ENCODE results near the gene RPS6KA4. TPM values are rescaled to one million over a fixed set of nuclear protein-coding genes. Genes with fewer than 3 reads are reported as not detected.
A peak's percentile ranks its signal among the peaks of the same experiment; 100 is the strongest.
"Not testable (repeated sequence)": the region's sequence is repeated elsewhere in the genome, so short reads cannot be mapped to it uniquely, and the experiment has no call there.

Gene RPS6KA4
- total RNA-seq, 1 experiment from 2014 or later: 148 TPM

GRCh38 chr11:64314805-64315561 is 44.0 kb upstream of the RPS6KA4 start:
- intact Hi-C loops (cut with micrococcal nuclease): no loop called here
- H3K9ac ChIP-seq (ENCODE audit: low read length): no peak overlapping the region
- no peak overlapping the region for H3K4me2 ChIP-seq (ENCODE audit: low read length)
- peaks cover 50% of the 10 kb centered on the region for H3K79me2 ChIP-seq (ENCODE audit: low read length)
- no peaks in the 10 kb centered on the region for H3K9me2 ChIP-seq (replicated peaks; ENCODE audit: low read length)
- DNase-seq (no peak), ATAC-seq (no peak)
- no peak overlapping the region for H2AFZ ChIP-seq (ENCODE audit: low read length)
- no peaks in the 10 kb centered on the region for H4K20me1 ChIP-seq (ENCODE audit: low read length)
- H3K9me3 ChIP-seq (ENCODE audit: low read length): no peaks in the 10 kb centered on the region
- peaks cover 11% of the 10 kb centered on the region for H3K36me3 ChIP-seq (ENCODE audit: low read depth, low read length)
- POLR2A ChIA-PET (ENCODE audit: unreplicated experiment): no interaction called here
- TF ChIP-seq CTCF (conservative IDR thresholded peaks at IDR 0.05; ENCODE audit: low read depth, low read length) (peak; percentile 42; the same call in 1 of the 2 replicates), EZH2 (IDR thresholded peaks at IDR 0.05; ENCODE audit: low read length, unreplicated experiment) (no peak), EZH2phosphoT487 (IDR thresholded peaks at IDR 0.05; ENCODE audit: borderline replicate concordance, low read length) (no peak)
- H3K27ac ChIP-seq (ENCODE audit: low read length): no peak overlapping the region
- peaks cover 15% of the 10 kb centered on the region for H3K4me1 ChIP-seq (ENCODE audit: insufficient read depth, low read length)
- no peaks in the 10 kb centered on the region for H3K27me3 ChIP-seq (ENCODE audit: low read length)
- H3K4me3 ChIP-seq (ENCODE audit: low read length): no peak overlapping the region
- H3F3A ChIP-seq (ENCODE audit: low read length, unreplicated experiment): peaks cover 7% of the 10 kb centered on the region
- CTCF ChIA-PET: interaction anchor here (1.0 kb wide), 1 partner anchor 40 kb away, joined by 3 read pairs; no protein-coding TSS in a partner anchor
- BruUV-seq (replicated peaks): no TSS peak

GRCh38 chr11:64315667-64316526 is 43.1 kb upstream of the RPS6KA4 start:
- CTCF ChIA-PET: interaction anchor here (2.2 to 3.0 kb wide), 3 partner anchors 16 to 41 kb away, joined by 27 to 106 read pairs (median 78); no protein-coding TSS in a partner anchor
- H3K9me3 ChIP-seq (ENCODE audit: low read length); ATAC-seq; H3K9me2 ChIP-seq (replicated peaks; ENCODE audit: low read length); BruUV-seq (replicated peaks); H3K27me3 ChIP-seq (ENCODE audit: low read length); H4K20me1 ChIP-seq (ENCODE audit: low read length); DNase-seq; H3F3A ChIP-seq (ENCODE audit: low read length, unreplicated experiment); H3K27ac ChIP-seq (ENCODE audit: low read length); H2AFZ ChIP-seq (ENCODE audit: low read length): not testable (repeated sequence)
- intact Hi-C loops (cut with micrococcal nuclease): loop anchor here (2.0 kb wide), 1 partner anchor 19 kb away; no protein-coding TSS in a partner anchor
- peak overlapping the region; percentile 83 for H3K4me3 ChIP-seq (ENCODE audit: low read length)
- H3K4me2 ChIP-seq (ENCODE audit: low read length): peak overlapping the region; percentile 91
- peaks cover 54% of the 10 kb centered on the region for H3K79me2 ChIP-seq (ENCODE audit: low read length)
- POLR2A ChIA-PET (ENCODE audit: unreplicated experiment): interaction anchor here (0.5 kb wide), 1 partner anchor 41 kb away, joined by 3 read pairs; no protein-coding TSS in a partner anchor
- H3K9ac ChIP-seq (ENCODE audit: low read length): peak overlapping the region; percentile 93; the same call in 1 of the 2 replicates
- peaks cover 21% of the 10 kb centered on the region for H3K4me1 ChIP-seq (ENCODE audit: insufficient read depth, low read length)
- peaks cover 11% of the 10 kb centered on the region for H3K36me3 ChIP-seq (ENCODE audit: low read depth, low read length)

GRCh38 chr11:64316672-64317324 is 42.2 kb upstream of the RPS6KA4 start:
- Histone ChIP-seq H3K4me2 (ENCODE audit: low read length) (peak overlapping the region; percentile 91), H3K9me2 (replicated peaks; ENCODE audit: low read length) (no peaks in the 10 kb centered on the region), H2AFZ (ENCODE audit: low read length) (peak overlapping the region; percentile 40), H3K4me1 (ENCODE audit: insufficient read depth, low read length) (peaks cover 28% of the 10 kb centered on the region), H3K79me2 (ENCODE audit: low read length) (peaks cover 49% of the 10 kb centered on the region), H3K27ac (ENCODE audit: low read length) (peak overlapping the region; percentile 94), H3F3A (ENCODE audit: low read length, unreplicated experiment) (peaks cover 7% of the 10 kb centered on the region), H3K27me3 (ENCODE audit: low read length) (no peaks in the 10 kb centered on the region), H3K4me3 (ENCODE audit: low read length) (peak overlapping the region; percentile 83), H3K36me3 (ENCODE audit: low read depth, low read length) (peaks cover 11% of the 10 kb centered on the region), H3K9me3 (ENCODE audit: low read length) (no peaks in the 10 kb centered on the region), H3K9ac (ENCODE audit: low read length) (peak overlapping the region; percentile 93), H4K20me1 (ENCODE audit: low read length) (no peaks in the 10 kb centered on the region)
- ChIA-PET CTCF (interaction anchor here (0.9 to 3.0 kb wide), 8 partner anchors 15 to 336 kb away, joined by 3 to 106 read pairs (median 9); no protein-coding TSS in a partner anchor), POLR2A (ENCODE audit: unreplicated experiment) (interaction anchor here (0.5 to 2.0 kb wide), 6 partner anchors 12 to 526 kb away, joined by 3 to 27 read pairs (median 10); partner anchors contain the start of gene ESRRA)
- ATAC-seq (peak; percentile 13), DNase-seq (peak; percentile 74)
- no peak for TF ChIP-seq EZH2phosphoT487 (IDR thresholded peaks at IDR 0.05; ENCODE audit: borderline replicate concordance, low read length)
- peak; percentile 54 for TF ChIP-seq CTCF (conservative IDR thresholded peaks at IDR 0.05; ENCODE audit: low read depth, low read length)
- TF ChIP-seq EZH2 (IDR thresholded peaks at IDR 0.05; ENCODE audit: low read length, unreplicated experiment): no peak
- BruUV-seq (replicated peaks): TSS peak; percentile 98
- intact Hi-C loops (cut with micrococcal nuclease): loop anchor here (1.0 to 2.0 kb wide), 2 partner anchors 11 to 18 kb away; partner anchors contain the start of gene ESRRA

Data from PC-3 (cell line).